Measurements from ENCODE around the gene HELZ. TPM values are rescaled to one million over a fixed set of nuclear protein-coding genes. Genes with fewer than 3 reads are reported as not detected.

Gene HELZ
- total RNA-seq, 1 experiment from 2014 or later, result 49.8 TPM

GRCh38 chr17:67111327-67111726, 133.7 kb downstream of the HELZ start:
- Histone ChIP-seq H3K27ac (ENCODE audit: insufficient read length, low read depth, low read length) (no peak overlapping the region), H2AK5ac (ENCODE audit: insufficient read length, low read length) (no peak overlapping the region), H3K56ac (ENCODE audit: insufficient read length, low read depth, low read length) (no peak overlapping the region), H3T11ph (ENCODE audit: low read length) (no peak overlapping the region), H2BK20ac (ENCODE audit: low read depth, low read length, poor library complexity, severe bottlenecking) (no peak overlapping the region), H2BK15ac (ENCODE audit: low read depth, low read length) (no peak overlapping the region), H3K4ac (ENCODE audit: low read depth, low read length) (no peak overlapping the region), H4K91ac (ENCODE audit: insufficient read length, low read depth, low read length) (no peak overlapping the region), H3K23ac (ENCODE audit: insufficient read length, low read depth, low read length) (no peak overlapping the region), H3K23me2 (ENCODE audit: insufficient read length, low read depth, low read length, poor library complexity, severe bottlenecking) (no peaks in the 10 kb centered on the region), H2BK120ac (ENCODE audit: low read depth, low read length, poor library complexity, severe bottlenecking) (no peak overlapping the region), H4K5ac (ENCODE audit: insufficient read length, low read depth, low read length) (no peak overlapping the region), H3K14ac (ENCODE audit: insufficient read depth, low read length) (no peak overlapping the region), H4K8ac (replicated peaks; ENCODE audit: insufficient read length, low read depth, low read length) (no peak overlapping the region), H3K79me2 (ENCODE audit: insufficient read depth, low read length) (no peaks in the 10 kb centered on the region), H3K4me2 (ENCODE audit: insufficient read depth, insufficient read length, low read length) (no peak overlapping the region), H3K18ac (ENCODE audit: insufficient read length, low read depth, low read length) (no peak overlapping the region), H2AFZ (ENCODE audit: low read length) (no peak overlapping the region), H4K20me1 (ENCODE audit: control insufficient read depth, insufficient read depth, insufficient read length) (no peaks in the 10 kb centered on the region), H2BK12ac (ENCODE audit: insufficient read length, low read depth, low read length) (no peak overlapping the region), H3K9me3 (ENCODE audit: control insufficient read depth, low read depth, low read length) (no peaks in the 10 kb centered on the region), H2BK5ac (ENCODE audit: insufficient read length, low read length) (no peak overlapping the region), H3K27me3 (ENCODE audit: insufficient read depth, low read length) (no peaks in the 10 kb centered on the region), H3K4me1 (ENCODE audit: insufficient read depth, low read length) (no peaks in the 10 kb centered on the region), H3K9ac (ENCODE audit: extremely low read depth, insufficient read length, low read length) (no peak overlapping the region), H3K79me1 (ENCODE audit: insufficient read depth, low read depth, low read length, poor library complexity, severe bottlenecking) (no peaks in the 10 kb centered on the region)
- no peak for DNase-seq
- no CpG with 5 or more reads among the region's 2 CpGs for WGBS (ENCODE audit: extremely low coverage, insufficient read length, low lambda C conversion rate)
- Mint-ChIP-seq H3K9me3 (no peaks in the 10 kb centered on the region; a peak in 1 of 5 replicates), H3K4me1 (no peaks in the 10 kb centered on the region), H3K36me3 (ENCODE audit: insufficient read depth in 1 of 3, low read depth in 3 of 3) (peaks cover 8 to 43% (median 35%) of the 10 kb centered on the region in 3 experiments; a peak in 6 of 7 replicates), H3K27ac (no peak overlapping the region), H3K27me3 (ENCODE audit: low read depth) (no peaks in the 10 kb centered on the region), H3K4me3 (no peak overlapping the region)
- no peak for TF ChIP-seq CTCF (conservative IDR thresholded peaks at IDR 0.05)

Measured in H9 (cell line).